Kidney (tissue), 14 donors: Measurements from ENCODE around the gene AGFG1. TPM values are rescaled to one million over a fixed set of nuclear protein-coding genes. Genes with fewer than 3 reads are reported as not detected.

Experiments used
- DNase-seq, 5 donors: peaks; one replicate each; pipeline ENCODE4 v3.0.0-alpha.2; 2013 to 2020
- FAIRE-seq: peaks from 2 replicates; lab custom pipeline; 2012; peaks lifted over from hg19 to GRCh38; lab: Jason Lieb, UNC
- H3K27ac ChIP-seq, 2 donors: one replicate each; pipeline ENCODE4 v1.7.0; 2013; ENCODE audit warnings: low read depth in 2 of 2, low read length in 2 of 2, inconsistent platforms in 1 of 2
- H3K27me3 ChIP-seq: one replicate; pipeline ENCODE4 v1.7.1; 2013; ENCODE audit warnings: low read length, inconsistent platforms; ENCODE audit not compliant: control insufficient read depth, insufficient read depth
- H3K36me3 ChIP-seq, 3 donors: one replicate each; pipeline versions ENCODE4 v1.7.0 to v1.7.1; 2013; ENCODE audit warnings: low read length in 3 of 3, control low read depth in 1 of 3, inconsistent platforms in 1 of 3; ENCODE audit not compliant: insufficient read depth in 3 of 3, control insufficient read depth in 2 of 3
- H3K4me1 ChIP-seq, 3 donors: one replicate each; pipeline versions ENCODE4 v1.7.0 to v1.7.1; 2013; ENCODE audit warnings: low read length in 3 of 3, inconsistent platforms in 1 of 3, low read depth in 1 of 3; ENCODE audit not compliant: control insufficient read depth in 2 of 3, insufficient read depth in 2 of 3
- H3K4me3 ChIP-seq, 3 donors: one replicate each; pipeline versions ENCODE4 v1.7.0 to v1.8.1; 2013; ENCODE audit warnings: low read length in 3 of 3, control low read depth in 1 of 3, inconsistent platforms in 1 of 3
- H3K9ac ChIP-seq, 3 donors: one replicate each; pipeline versions ENCODE4 v1.7.0 to v1.7.1; 2013; ENCODE audit warnings: low read length in 3 of 3, control low read depth in 1 of 3, inconsistent platforms in 1 of 3
- H3K9me3 ChIP-seq, 3 donors: one replicate each; pipeline versions ENCODE4 v1.7.0 to v1.7.1; 2013; ENCODE audit warnings: low read length in 3 of 3, control low read depth in 1 of 3, inconsistent platforms in 1 of 3; ENCODE audit not compliant: control insufficient read depth in 2 of 3, insufficient read depth in 1 of 3
- CTCF ChIP-seq: IDR thresholded peaks from 3 replicates; pipeline ENCODE4 v1.5.1; 2012; ENCODE audit warnings: mild to moderate bottlenecking, moderate library complexity, borderline replicate concordance; ENCODE audit not compliant: insufficient read depth; ENCODE audit errors: extremely low read depth
- intact Hi-C: fragments of 100-400 bp; cut with DNase I; formaldehyde crosslinking; loops from one replicate; pipeline ENCODE4 v1.11.1; 2022
- polyA plus RNA-seq: library from polyadenylated mRNA; stranded (reverse); fragments of 350-450 nt; fragmentation: Illumina TruSeq; extraction: RNeasy Lipid Tissue Mini Kit (QIAGEN cat#74804); gene quantifications from one replicate; pipeline ENCODE4 v1.2.3, GENCODE V29; 2014; ENCODE audit warnings: low read depth, low replicate concordance; ENCODE audit not compliant: insufficient read depth
- total RNA-seq: library from RNA; stranded (reverse); fragmentation: NEBNext Ultra II Directional; extraction: Animal tissue kit (Norgen Biotek cat#: 25700); gene quantifications from one replicate; pipeline ENCODE4 v1.2.1, GENCODE V29; 2021
- donor health status: control.
- donor health status: control.
- donor health status: control.
- donor health status: control.
- donor health status: control.
- donor health status: DM: yes; HTN: yes; CAD: no.
- donor health status: Normal renal cell carcinoma (clear cell type).

AGFG1 gene
- total and polyA plus RNA-seq, 2 donors from 2014 or later, result 36.6 to 98.9 TPM

- Histone ChIP-seq H3K36me3 (no peaks in the 10 kb centered on the region), H3K9ac (no peak overlapping the region), H3K27me3 (no peaks in the 10 kb centered on the region), H3K27ac (no peak overlapping the region), H3K9me3 (peaks cover 0 to 11% (median 3%) of the 10 kb centered on the region in 3 donors), H3K4me1 (no peaks in the 10 kb centered on the region), H3K4me3 (no peak overlapping the region)
- TF ChIP-seq CTCF, result no peak
- no peak for DNase-seq
- intact Hi-C loops, result no loop called here
- no peak for FAIRE-seq
Measured at GRCh38 chr2:227430639-227431038, 41.3 kb upstream of the AGFG1 start.

DNA sequence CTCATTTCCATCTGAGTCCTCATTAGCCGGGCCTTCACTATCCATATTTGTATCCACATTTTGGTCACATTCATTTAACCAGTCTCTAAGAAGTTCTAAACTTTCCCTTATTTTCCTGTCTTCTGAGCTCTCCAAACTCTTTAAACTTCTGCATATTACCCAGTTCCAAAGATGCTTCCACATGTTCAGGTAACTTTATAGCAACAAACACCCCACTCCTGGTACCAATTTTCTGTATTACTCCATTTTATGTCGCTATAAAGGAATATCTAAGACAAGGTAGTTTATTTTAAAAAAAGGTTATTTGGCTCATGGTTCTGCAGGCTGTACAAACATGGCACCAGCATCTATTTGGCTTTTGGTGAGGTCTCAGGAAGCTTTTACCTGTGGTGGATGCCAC lies 38.8 kb upstream of the AGFG1 start:
- Histone ChIP-seq H3K27me3 (no peaks in the 10 kb centered on the region), H3K27ac (no peak overlapping the region), H3K36me3 (no peaks in the 10 kb centered on the region), H3K9ac (no peak overlapping the region), H3K4me3 (no peak overlapping the region), H3K9me3 (peaks cover 0 to 11% (median 3%) of the 10 kb centered on the region in 3 donors), H3K4me1 (no peaks in the 10 kb centered on the region)
- FAIRE-seq, result no peak
- intact Hi-C loops, result no loop called here
- DNase-seq, result no peak
- no peak for TF ChIP-seq CTCF

GRCh38 chr2:227436436-227437174 lies 35.4 kb upstream of the AGFG1 start:
- Histone ChIP-seq H3K9me3 (peaks cover 0 to 11% (median 3%) of the 10 kb centered on the region in 3 donors), H3K4me3 (no peak overlapping the region), H3K27ac (no peak overlapping the region), H3K9ac (no peak overlapping the region), H3K4me1 (no peaks in the 10 kb centered on the region), H3K27me3 (no peaks in the 10 kb centered on the region), H3K36me3 (no peaks in the 10 kb centered on the region)
- intact Hi-C loops, result no loop called here
- no peak for DNase-seq
- FAIRE-seq, result no peak
- TF ChIP-seq CTCF, result no peak
